Tibial nerve (tissue), 4 donors: ENCODE data around the gene IDS.

Source experiments
- CTCF ChIP-seq, 5 experiments: fragments of 200-600 bp in 3 of 5; fragments of 450-650 bp in 2 of 5; sonication (generic) in 3 of 5; IDR thresholded peaks; one replicate each; pipeline ENCODE4 v1.5.1; 2016 to 2019; ENCODE audit warnings: antibody characterized with exemption in 5 of 5, mild to moderate bottlenecking in 3 of 5, moderate library complexity in 2 of 5
- EP300 ChIP-seq, 2 donors: sonication (generic); formaldehyde crosslinking; IDR thresholded peaks; one replicate each; pipeline ENCODE4 v1.6.1; 2017; ENCODE audit warnings: antibody characterized with exemption in 2 of 2, mild to moderate bottlenecking in 1 of 2
- POLR2A ChIP-seq, 2 donors: fragments of 450-650 bp; IDR thresholded peaks; one replicate each; pipeline ENCODE4 v1.6.1; 2017; ENCODE audit warnings: antibody characterized with exemption in 2 of 2, mild to moderate bottlenecking in 2 of 2, moderate library complexity in 2 of 2

DNA sequence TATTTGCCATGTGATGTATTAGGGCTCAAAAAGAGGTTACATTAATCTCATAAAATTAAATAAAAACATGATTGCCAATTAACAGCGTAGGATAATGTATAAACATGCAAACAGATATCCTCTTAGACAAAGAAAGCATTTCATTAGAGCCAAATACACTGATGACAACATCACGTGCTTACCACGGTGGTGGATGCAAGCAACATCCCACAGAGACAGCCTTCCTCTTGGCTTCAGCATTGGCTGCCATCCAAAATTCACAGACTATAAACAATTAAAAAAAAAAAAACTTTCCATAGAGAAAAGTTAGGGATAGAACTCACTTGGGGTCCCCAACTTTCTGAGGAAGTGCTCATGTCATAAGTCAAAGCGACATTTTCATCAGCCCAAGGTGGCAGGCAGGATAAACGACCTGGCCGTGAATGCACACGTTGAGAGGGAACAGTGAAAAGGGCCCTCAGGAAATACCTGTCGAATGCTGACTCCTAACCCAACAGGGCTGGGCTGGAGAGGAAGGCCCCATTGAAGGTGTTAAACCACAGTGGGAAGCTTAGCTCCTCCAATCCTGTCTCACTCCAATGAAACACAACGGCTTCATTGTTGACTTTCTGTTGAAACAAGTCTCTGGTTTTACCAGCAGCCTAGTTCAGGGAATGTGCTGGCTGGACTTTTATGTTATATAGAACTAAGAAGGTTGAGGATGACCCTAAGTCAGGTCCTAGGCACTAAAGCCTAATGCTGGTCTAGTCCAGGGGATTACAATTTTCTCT is 48.4 kb downstream of the IDS start:
- no peak for TF ChIP-seq CTCF (IDR thresholded peaks at IDR 0.05)
- TF ChIP-seq POLR2A (IDR thresholded peaks at IDR 0.05) = no peak
- TF ChIP-seq EP300 (IDR thresholded peaks at IDR 0.05) = no peak
